ENCODE data around the gene ZAP70.

The ZAP70 gene

DNA sequence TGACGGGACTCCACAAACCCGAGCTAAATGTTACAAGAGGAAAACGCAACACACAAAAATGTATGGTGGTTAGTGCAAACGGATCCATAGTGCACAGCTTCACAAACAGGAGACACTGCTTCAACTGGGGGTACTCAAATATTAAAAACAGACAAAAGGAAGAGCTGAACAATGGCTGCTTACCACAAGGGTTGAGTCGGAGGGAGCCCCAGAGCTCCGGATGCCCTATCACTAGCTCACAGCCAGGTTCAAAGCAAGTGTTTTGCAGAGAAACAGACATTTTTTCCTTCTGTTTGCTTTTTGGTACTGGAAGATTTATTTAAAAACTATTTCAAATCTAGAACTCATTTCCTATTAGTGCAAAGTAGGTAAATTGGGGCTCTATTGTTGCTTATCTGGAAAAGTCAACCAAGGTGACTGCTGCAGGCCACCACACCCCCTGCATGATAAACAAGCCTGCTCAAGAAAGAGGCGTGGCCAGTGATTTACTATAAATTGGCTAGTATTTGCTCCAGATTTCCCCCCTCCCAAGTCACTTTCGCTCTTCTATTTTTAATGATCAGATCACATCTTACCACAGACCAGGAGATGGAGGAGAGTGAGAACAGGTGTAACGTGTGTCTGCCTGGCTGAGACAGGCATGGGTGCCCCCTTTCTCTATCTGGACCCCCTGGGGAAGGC lies 46.5 kb downstream of the ZAP70 start:
- Histone ChIP-seq H3K27me3 (replicated peaks) (no peaks in the 10 kb centered on the region), H3K27ac (no peak overlapping the region), H3K36me3 (replicated peaks) (peaks cover 37% of the 10 kb centered on the region), H3K4me3 (ENCODE audit: low read depth, low read length) (no peak overlapping the region)
- DNase-seq, result no peak
- in situ Hi-C loops (cut with HindIII; ENCODE audit: low pct_ligation_motif_present, low sequenced_read_pairs), result no loop called here
- TF ChIP-seq, protein P1, sequence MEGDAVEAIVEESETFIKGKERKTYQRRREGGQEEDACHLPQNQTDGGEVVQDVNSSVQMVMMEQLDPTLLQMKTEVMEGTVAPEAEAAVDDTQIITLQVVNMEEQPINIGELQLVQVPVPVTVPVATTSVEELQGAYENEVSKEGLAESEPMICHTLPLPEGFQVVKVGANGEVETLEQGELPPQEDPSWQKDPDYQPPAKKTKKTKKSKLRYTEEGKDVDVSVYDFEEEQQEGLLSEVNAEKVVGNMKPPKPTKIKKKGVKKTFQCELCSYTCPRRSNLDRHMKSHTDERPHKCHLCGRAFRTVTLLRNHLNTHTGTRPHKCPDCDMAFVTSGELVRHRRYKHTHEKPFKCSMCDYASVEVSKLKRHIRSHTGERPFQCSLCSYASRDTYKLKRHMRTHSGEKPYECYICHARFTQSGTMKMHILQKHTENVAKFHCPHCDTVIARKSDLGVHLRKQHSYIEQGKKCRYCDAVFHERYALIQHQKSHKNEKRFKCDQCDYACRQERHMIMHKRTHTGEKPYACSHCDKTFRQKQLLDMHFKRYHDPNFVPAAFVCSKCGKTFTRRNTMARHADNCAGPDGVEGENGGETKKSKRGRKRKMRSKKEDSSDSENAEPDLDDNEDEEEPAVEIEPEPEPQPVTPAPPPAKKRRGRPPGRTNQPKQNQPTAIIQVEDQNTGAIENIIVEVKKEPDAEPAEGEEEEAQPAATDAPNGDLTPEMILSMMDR (IDR thresholded peaks at IDR 0.05; ENCODE audit: low read depth, low read length, missing control alignments), result no peak

DNA sequence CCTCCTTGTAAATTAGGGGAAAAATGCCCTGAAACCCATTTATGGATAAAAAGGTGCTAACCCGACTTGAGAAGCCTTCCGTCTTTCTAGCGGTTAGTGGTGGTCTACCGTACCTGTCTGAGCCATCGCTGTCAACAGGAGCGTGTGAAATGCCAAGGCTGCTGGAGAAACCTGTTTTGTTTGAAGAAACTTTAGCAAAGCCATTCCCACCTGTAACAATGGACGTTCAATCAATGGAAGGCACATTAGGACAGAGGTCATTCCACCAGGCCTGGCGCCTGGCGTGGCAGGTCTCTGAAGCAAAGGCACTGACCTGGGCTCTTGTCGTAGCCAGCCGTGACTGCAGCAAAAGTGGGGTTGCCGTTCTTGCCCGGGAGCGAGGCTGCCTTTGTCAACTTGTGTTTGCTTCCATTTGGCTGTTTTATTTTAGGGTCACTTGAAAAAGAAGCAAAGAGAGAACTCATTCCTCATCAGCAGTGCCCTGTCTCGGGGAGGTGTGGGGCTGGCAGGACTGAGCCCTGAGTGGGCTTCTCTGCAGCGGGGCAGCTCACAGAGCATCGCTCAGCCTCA lies 47.2 kb downstream of the ZAP70 start:
- Histone ChIP-seq H3K27me3 (replicated peaks) (no peaks in the 10 kb centered on the region), H3K36me3 (replicated peaks) (peaks cover 44% of the 10 kb centered on the region), H3K4me3 (ENCODE audit: low read depth, low read length) (no peak overlapping the region), H3K27ac (no peak overlapping the region)
- DNase-seq, result no peak
- in situ Hi-C loops (cut with HindIII; ENCODE audit: low pct_ligation_motif_present, low sequenced_read_pairs), result no loop called here
- TF ChIP-seq, protein P1 (IDR thresholded peaks at IDR 0.05; ENCODE audit: low read depth, low read length, missing control alignments), result no peak

DNA sequence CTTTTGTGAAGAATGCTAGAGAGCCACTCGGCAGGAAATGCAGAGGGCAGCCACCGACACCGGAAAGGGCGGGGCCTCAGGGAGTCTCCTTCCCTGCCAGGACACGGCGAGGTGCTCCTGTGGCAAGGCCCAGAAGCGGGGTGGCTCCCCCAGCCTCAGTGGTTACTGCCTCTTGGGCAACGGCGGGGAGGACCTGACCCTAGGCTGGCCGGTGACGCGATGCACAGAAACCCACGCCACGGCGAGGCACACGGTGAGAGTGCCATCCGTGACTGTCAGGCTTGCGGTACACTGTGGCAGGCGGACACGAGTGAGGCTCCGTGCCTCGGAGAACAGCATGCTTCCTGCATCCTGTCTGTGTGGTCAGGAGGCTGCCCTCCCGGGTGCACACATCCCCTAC lies 47.8 kb downstream of the ZAP70 start:
- in situ Hi-C loops (cut with HindIII; ENCODE audit: low pct_ligation_motif_present, low sequenced_read_pairs), result no loop called here
- no peak overlapping the region for H3K4me3 ChIP-seq (ENCODE audit: low read depth, low read length)
- TF ChIP-seq, protein P1 (IDR thresholded peaks at IDR 0.05; ENCODE audit: low read depth, low read length, missing control alignments), result no peak
- no peak overlapping the region for H3K27ac ChIP-seq
- H3K36me3 ChIP-seq (replicated peaks), result peaks cover 49% of the 10 kb centered on the region
- no peak for DNase-seq
- no peaks in the 10 kb centered on the region for H3K27me3 ChIP-seq (replicated peaks)

DNA sequence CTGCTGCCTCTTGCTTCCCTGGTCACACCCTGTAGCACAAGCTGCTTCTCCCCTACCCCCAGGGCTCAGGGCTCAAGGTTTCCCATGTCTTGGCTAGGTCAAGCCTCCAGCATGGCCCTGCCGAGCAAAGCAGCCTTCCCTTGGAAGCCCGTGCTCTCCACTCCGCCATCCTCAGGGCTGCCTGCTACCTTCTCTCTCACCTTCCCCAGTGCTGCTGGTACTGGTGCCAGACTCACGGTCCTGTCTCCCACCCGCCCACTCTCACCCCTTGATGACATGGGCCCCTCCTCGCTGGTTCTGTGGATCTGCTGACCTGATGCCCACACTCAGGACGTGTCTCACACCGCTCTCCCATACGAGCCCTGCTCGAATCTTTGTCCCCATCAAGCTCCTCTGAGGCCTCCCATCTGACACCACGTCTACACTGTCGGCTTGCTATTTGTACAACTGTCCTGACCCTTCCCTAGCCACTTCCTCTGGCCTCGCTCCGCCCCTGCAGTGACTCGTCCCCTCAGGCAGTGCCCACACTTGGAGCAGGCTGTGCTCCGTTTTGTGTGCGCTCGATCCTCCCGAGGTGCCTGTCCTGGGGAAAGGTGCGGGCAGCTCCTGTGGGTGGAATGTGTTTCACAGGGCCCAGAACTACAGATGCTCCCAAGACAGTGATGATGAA lies 49.9 kb downstream of the ZAP70 start:
- Histone ChIP-seq H3K27me3 (replicated peaks) (no peaks in the 10 kb centered on the region), H3K36me3 (replicated peaks) (peaks cover 42% of the 10 kb centered on the region), H3K4me3 (ENCODE audit: low read depth, low read length) (no peak overlapping the region), H3K27ac (no peak overlapping the region)
- in situ Hi-C loops (cut with HindIII; ENCODE audit: low pct_ligation_motif_present, low sequenced_read_pairs), result no loop called here
- TF ChIP-seq, protein P1 (IDR thresholded peaks at IDR 0.05; ENCODE audit: low read depth, low read length, missing control alignments), result no peak
- no peak for DNase-seq

- TF ChIP-seq, protein P1 (IDR thresholded peaks at IDR 0.05; ENCODE audit: low read depth, low read length, missing control alignments), result no peak
- no peak for DNase-seq
- H3K27me3 ChIP-seq (replicated peaks), result no peaks in the 10 kb centered on the region
- H3K27ac ChIP-seq, result no peak overlapping the region
- no peak overlapping the region for H3K4me3 ChIP-seq (ENCODE audit: low read depth, low read length)
- in situ Hi-C loops (cut with HindIII; ENCODE audit: low pct_ligation_motif_present, low sequenced_read_pairs), result no loop called here
- H3K36me3 ChIP-seq (replicated peaks), result peaks cover 36% of the 10 kb centered on the region
These were observed 51.3 kb downstream of the ZAP70 start for GRCh38 chr2:97764559-97765263.
